Hepatocyte (in vitro differentiated cells): ENCODE results near the gene GINS2.

Experiments used
- EZH2 ChIP-seq: fragments of 200-600 bp; sonication (generic); IDR thresholded peaks from 2 replicates; pipeline ENCODE4 v1.6.1; 2016; ENCODE audit warnings: antibody characterized with exemption, mild to moderate bottlenecking, borderline replicate concordance
- EZH2phosphoT487 ChIP-seq: fragments of 200-600 bp; sonication (generic); IDR thresholded peaks from one replicate; pipeline ENCODE4 v1.6.1; 2018; ENCODE audit warnings: antibody characterized with exemption, mild to moderate bottlenecking, low read depth, moderate library complexity; ENCODE audit not compliant: unreplicated experiment, severe bottlenecking
- TF ChIP-seq, protein P1 (sequence below): fragments of 200-600 bp; sonication (generic); IDR thresholded peaks from 2 replicates; pipeline ENCODE4 v1.5.1; 2016; ENCODE audit warnings: antibody characterized with exemption, mild to moderate bottlenecking; ENCODE audit not compliant: poor library complexity

GRCh38 chr16:85635545-85636140 lies 53.1 kb downstream of the GINS2 start:
- TF ChIP-seq, protein P1, sequence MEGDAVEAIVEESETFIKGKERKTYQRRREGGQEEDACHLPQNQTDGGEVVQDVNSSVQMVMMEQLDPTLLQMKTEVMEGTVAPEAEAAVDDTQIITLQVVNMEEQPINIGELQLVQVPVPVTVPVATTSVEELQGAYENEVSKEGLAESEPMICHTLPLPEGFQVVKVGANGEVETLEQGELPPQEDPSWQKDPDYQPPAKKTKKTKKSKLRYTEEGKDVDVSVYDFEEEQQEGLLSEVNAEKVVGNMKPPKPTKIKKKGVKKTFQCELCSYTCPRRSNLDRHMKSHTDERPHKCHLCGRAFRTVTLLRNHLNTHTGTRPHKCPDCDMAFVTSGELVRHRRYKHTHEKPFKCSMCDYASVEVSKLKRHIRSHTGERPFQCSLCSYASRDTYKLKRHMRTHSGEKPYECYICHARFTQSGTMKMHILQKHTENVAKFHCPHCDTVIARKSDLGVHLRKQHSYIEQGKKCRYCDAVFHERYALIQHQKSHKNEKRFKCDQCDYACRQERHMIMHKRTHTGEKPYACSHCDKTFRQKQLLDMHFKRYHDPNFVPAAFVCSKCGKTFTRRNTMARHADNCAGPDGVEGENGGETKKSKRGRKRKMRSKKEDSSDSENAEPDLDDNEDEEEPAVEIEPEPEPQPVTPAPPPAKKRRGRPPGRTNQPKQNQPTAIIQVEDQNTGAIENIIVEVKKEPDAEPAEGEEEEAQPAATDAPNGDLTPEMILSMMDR, result no peak
- TF ChIP-seq EZH2 (no peak), EZH2phosphoT487 (no peak)
